ENCODE data around the gene DNAH8.

The DNAH8 gene

GRCh38 chr6:38701551-38701950, 13.6 kb upstream of the DNAH8 start:
- Histone ChIP-seq H3K4me3 (ENCODE audit: low read length) (0 out of 2 replicates have a peak overlapping the region, but pooled peaks have one; percentile 11), H3K4me2 (ENCODE audit: low read length) (peak overlapping the region; percentile 96), H3K36me3 (replicated peaks; ENCODE audit: low read depth, low read length) (peaks cover 15% of the 10 kb centered on the region), H3K79me2 (ENCODE audit: low read length) (peaks cover 60% of the 10 kb centered on the region), H3K9me3 (ENCODE audit: insufficient read depth, low read length) (no peaks in the 10 kb centered on the region), H3K27ac (ENCODE audit: low read length) (no peak overlapping the region), H2AFZ (ENCODE audit: low read depth, low read length) (no peak overlapping the region), H3K9ac (ENCODE audit: low read length) (no peak overlapping the region), H4K20me1 (ENCODE audit: insufficient read depth, low read length) (peaks cover 33% of the 10 kb centered on the region), H3K27me3 (ENCODE audit: low read depth, low read length) (no peaks in the 10 kb centered on the region), H3K4me1 (ENCODE audit: low read length) (peaks cover 11% of the 10 kb centered on the region)
- TF ChIP-seq, protein P1, sequence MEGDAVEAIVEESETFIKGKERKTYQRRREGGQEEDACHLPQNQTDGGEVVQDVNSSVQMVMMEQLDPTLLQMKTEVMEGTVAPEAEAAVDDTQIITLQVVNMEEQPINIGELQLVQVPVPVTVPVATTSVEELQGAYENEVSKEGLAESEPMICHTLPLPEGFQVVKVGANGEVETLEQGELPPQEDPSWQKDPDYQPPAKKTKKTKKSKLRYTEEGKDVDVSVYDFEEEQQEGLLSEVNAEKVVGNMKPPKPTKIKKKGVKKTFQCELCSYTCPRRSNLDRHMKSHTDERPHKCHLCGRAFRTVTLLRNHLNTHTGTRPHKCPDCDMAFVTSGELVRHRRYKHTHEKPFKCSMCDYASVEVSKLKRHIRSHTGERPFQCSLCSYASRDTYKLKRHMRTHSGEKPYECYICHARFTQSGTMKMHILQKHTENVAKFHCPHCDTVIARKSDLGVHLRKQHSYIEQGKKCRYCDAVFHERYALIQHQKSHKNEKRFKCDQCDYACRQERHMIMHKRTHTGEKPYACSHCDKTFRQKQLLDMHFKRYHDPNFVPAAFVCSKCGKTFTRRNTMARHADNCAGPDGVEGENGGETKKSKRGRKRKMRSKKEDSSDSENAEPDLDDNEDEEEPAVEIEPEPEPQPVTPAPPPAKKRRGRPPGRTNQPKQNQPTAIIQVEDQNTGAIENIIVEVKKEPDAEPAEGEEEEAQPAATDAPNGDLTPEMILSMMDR (IDR thresholded peaks at IDR 0.05; ENCODE audit: low read depth, low read length): no peak
- TF ChIP-seq EZH2phosphoT487 (IDR thresholded peaks at IDR 0.05; ENCODE audit: low read depth): no peak

GRCh38 chr6:38702558-38703397, 12.3 kb upstream of the DNAH8 start, which contains the start of gene GLO1:
TSS of gene GLO1 (minus strand) at chr6:38703145. CDS start at chr6:38703054, 91 bp downstream.
- H3K4me3 ChIP-seq (ENCODE audit: low read length): peak within 1 kb of the TSS; percentile 87
- no peaks in the 10 kb centered on the region for H3K9me3 ChIP-seq (ENCODE audit: insufficient read depth, low read length)
- TF ChIP-seq, protein P1 (IDR thresholded peaks at IDR 0.05; ENCODE audit: low read depth, low read length): no peak
- TF ChIP-seq EZH2phosphoT487 (IDR thresholded peaks at IDR 0.05; ENCODE audit: low read depth): no peak
- peak within 1 kb of the TSS; percentile 86 for H3K9ac ChIP-seq (ENCODE audit: low read length)
- peaks cover 11% of the 10 kb centered on the region for H3K4me1 ChIP-seq (ENCODE audit: low read length)
- peak within 1 kb of the TSS; percentile 96 for H3K4me2 ChIP-seq (ENCODE audit: low read length)
- H3K27ac ChIP-seq (ENCODE audit: low read length): peak within 1 kb of the TSS; percentile 57
- peaks cover 15% of the 10 kb centered on the region for H3K36me3 ChIP-seq (replicated peaks; ENCODE audit: low read depth, low read length)
- peaks cover 21% of the 10 kb centered on the region for H4K20me1 ChIP-seq (ENCODE audit: insufficient read depth, low read length)
- peaks cover 3% of the 10 kb centered on the region; the same call in 1 of the 2 replicates for H3K27me3 ChIP-seq (ENCODE audit: low read depth, low read length)
- peak within 1 kb of the TSS; percentile 96 for H2AFZ ChIP-seq (ENCODE audit: low read depth, low read length)
- peaks cover 49% of the 10 kb centered on the region for H3K79me2 ChIP-seq (ENCODE audit: low read length)

GRCh38 chr6:38703949-38704590, 11.0 kb upstream of the DNAH8 start:
- Histone ChIP-seq H3K9me3 (ENCODE audit: insufficient read depth, low read length) (no peaks in the 10 kb centered on the region), H3K4me3 (ENCODE audit: low read length) (peak overlapping the region; percentile 87), H3K9ac (ENCODE audit: low read length) (no peak overlapping the region), H3K36me3 (replicated peaks; ENCODE audit: low read depth, low read length) (peaks cover 15% of the 10 kb centered on the region), H3K27me3 (ENCODE audit: low read depth, low read length) (peaks cover 3% of the 10 kb centered on the region; the same call in 1 of the 2 replicates), H3K79me2 (ENCODE audit: low read length) (peaks cover 37% of the 10 kb centered on the region), H3K27ac (ENCODE audit: low read length) (no peak overlapping the region), H3K4me1 (ENCODE audit: low read length) (peaks cover 11% of the 10 kb centered on the region), H4K20me1 (ENCODE audit: insufficient read depth, low read length) (peaks cover 11% of the 10 kb centered on the region), H2AFZ (ENCODE audit: low read depth, low read length) (peak overlapping the region; percentile 11; the same call in 1 of the 2 replicates), H3K4me2 (ENCODE audit: low read length) (peak overlapping the region; percentile 60)
- no peak for TF ChIP-seq EZH2phosphoT487 (IDR thresholded peaks at IDR 0.05; ENCODE audit: low read depth)
- TF ChIP-seq, protein P1 (IDR thresholded peaks at IDR 0.05; ENCODE audit: low read depth, low read length): no peak

DNA sequence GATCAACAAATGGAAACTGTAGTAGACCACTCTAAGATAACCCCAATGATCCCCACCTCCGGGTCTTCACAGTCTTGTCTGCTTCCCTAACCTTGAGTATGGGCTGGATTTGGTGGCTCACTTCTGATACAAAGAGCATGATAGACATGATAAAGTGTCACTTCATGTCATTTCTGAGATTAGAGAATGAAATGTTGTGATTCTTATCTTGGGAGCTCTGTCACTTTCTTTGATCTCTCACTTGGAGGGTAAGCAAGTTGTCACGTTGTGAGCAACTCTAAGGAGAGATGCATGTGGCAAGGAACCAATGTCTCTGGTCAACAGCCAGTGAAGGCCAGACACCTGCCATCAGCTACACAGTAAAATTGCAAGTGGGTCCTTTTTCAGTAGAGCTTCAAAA, 9.2 kb upstream of the DNAH8 start:
- no peak overlapping the region for H3K4me2 ChIP-seq (ENCODE audit: low read length)
- no peaks in the 10 kb centered on the region; the same call in 1 of the 2 replicates for H4K20me1 ChIP-seq (ENCODE audit: insufficient read depth, low read length)
- TF ChIP-seq EZH2phosphoT487 (IDR thresholded peaks at IDR 0.05; ENCODE audit: low read depth): no peak
- TF ChIP-seq, protein P1 (IDR thresholded peaks at IDR 0.05; ENCODE audit: low read depth, low read length): no peak
- H3K36me3 ChIP-seq (replicated peaks; ENCODE audit: low read depth, low read length): peaks cover 8% of the 10 kb centered on the region
- H3K79me2 ChIP-seq (ENCODE audit: low read length): peaks cover 20% of the 10 kb centered on the region
- H3K27me3 ChIP-seq (ENCODE audit: low read depth, low read length): peaks cover 3% of the 10 kb centered on the region; the same call in 1 of the 2 replicates
- no peaks in the 10 kb centered on the region for H3K9me3 ChIP-seq (ENCODE audit: insufficient read depth, low read length)
- no peak overlapping the region for H3K9ac ChIP-seq (ENCODE audit: low read length)
- H3K4me1 ChIP-seq (ENCODE audit: low read length): peaks cover 11% of the 10 kb centered on the region
- H3K27ac ChIP-seq (ENCODE audit: low read length): no peak overlapping the region
- no peak overlapping the region for H3K4me3 ChIP-seq (ENCODE audit: low read length)
- no peak overlapping the region for H2AFZ ChIP-seq (ENCODE audit: low read depth, low read length)

Data from OCI-LY3 (cell line).